CD4-positive, alpha-beta T cell treated with Interleukin-6 for 4 hours (primary cell): Measurements from ENCODE around the gene GPR137.
A peak's percentile ranks its signal among the peaks of the same experiment; 100 is the strongest.

ENCODE experiments used
- DNase-seq: peaks from one replicate; pipeline ENCODE4 v3.0.0-alpha.2; 2020; ENCODE audit warnings: mixed read lengths

The GPR137 gene

GRCh38 chr11:64264371-64264852 lies 21.2 kb upstream of the GPR137 start:
- no peak for DNase-seq

DNA sequence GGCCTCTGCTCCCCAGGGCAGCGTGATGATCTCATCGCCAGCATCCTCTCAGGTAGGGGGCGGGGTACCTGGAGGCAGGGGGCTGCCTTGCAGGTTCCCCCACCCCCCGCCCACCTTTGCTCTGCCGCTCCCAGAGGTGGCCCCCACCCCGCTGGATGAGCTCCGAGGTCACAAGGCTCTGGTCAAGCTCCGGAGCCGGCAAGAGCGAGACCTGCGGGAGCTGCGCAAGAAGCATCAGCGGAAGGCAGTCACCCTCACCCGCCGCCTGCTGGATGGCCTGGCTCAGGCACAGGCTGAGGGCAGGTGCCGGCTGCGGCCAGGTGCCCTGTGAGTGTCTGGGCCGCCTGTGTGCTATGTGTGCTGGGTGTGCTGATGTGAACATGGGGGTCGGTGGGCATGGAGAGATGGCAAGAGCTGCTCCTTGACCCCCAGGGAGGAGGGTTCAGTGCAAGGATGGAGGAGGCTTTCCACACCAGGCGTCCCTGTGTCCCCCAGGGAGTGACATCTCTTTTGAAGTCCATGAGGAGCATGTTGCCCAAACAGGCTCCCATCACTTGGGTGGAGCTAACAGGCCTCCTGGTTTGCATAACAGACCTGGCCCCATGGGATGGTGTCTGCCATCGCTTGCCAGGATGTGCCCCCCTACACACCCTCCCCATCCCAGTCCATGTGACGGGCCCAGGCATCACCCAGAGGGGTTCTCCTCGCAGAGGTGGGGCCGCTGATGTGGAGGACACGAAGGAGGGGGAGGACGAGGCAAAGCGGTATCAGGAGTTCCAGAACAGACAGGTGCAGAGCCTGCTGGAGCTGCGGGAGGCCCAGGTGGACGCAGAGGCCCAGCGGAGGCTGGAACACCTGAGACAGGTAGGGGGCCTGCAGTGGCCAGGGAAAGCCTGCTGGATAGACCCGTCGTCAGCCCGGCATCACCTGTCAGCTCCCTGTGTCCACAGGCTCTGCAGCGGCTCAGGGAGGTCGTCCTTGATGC lies 20.2 kb upstream of the GPR137 start:
- no peak for DNase-seq

DNA sequence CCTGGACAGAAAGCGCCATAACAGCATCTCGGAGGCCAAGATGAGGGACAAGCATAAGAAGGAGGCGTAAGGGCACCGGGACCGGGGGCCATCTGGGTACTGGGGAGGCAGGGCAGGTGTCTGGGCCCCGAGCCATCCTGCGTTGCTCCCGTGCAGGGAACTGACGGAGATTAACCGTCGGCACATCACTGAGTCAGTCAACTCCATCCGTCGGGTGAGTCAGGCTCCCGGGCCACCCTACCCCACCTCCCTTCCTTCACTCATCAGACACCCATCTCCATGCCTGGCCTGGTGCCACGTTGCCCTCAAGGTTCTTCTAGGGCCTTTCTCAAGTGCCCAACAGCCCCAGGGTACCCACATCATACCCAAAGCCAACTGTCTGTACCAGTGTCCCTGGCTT lies 19.3 kb upstream of the GPR137 start:
- no peak for DNase-seq

DNA sequence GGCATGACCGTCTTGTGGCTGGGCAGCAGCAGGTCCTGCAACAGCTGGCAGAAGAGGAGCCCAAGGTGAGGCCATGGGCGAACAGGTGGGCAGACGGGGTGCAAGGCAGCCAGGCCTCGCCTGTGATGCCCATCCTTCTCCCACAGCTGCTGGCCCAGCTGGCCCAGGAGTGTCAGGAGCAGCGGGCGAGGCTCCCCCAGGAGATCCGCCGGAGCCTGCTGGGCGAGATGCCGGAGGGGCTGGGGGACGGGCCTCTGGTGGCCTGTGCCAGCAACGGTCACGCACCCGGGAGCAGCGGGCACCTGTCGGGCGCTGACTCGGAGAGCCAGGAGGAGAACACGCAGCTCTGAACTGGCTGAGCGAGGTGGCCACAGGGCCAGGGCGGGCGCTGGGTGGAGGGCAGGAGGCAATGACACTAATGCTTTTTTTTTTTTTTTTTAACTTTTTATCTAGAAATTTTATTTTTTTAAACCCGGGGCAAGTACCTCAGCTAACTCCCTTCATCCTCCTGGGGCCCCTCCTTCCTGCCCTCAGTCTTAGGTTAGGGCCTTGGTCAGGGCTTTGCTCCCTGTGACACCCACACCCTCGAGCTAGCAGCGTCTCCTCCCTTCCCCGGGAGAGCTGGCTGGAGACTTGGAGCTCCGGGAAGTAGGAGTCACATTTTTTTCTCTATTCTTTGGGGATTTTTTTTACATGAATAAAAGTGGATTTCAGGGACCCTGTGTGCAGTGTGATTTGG lies 18.3 kb upstream of the GPR137 start:
- no peak for DNase-seq

- DNase-seq, result no peak
These were observed 17.4 kb upstream of the GPR137 start for GRCh38 chr11:64268025-64268892.

GRCh38 chr11:64268893-64269539 lies 16.6 kb upstream of the GPR137 start:
- DNase-seq, result peak; percentile 48

DNA sequence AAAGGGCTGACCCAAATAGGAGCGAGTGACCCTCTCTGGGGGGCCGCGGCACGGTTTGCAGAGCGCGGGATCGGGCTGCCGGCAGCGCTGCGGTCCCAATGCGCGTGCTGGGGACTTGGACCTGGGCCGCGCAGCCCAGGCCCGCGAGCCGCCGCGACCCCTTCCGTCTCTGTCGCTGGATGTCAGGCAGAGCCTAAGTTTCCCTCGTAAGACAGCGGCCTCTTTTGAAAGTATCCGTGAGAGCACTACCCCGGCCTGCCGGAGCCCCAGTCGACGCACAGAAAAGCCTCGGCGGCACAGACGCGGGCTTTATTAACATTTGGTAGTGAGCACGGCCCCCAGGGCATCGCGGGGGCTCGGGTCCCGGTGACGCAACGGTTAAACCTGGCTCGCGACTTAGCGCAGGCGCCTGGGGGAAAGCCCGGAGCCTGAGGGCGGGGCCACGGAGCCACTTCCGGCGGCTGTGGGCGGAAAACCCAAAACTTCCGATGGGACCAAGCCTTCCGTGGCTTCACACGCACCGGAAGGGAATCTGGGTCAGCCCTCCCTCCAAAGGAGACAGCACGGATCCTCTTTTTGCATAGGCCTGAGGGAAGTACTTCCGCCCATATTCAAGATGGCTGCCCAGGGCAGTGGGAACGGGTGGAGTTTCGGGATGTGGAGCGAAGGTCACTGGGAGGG lies 16.0 kb upstream of the GPR137 start:
- peak; percentile 98 for DNase-seq

DNA sequence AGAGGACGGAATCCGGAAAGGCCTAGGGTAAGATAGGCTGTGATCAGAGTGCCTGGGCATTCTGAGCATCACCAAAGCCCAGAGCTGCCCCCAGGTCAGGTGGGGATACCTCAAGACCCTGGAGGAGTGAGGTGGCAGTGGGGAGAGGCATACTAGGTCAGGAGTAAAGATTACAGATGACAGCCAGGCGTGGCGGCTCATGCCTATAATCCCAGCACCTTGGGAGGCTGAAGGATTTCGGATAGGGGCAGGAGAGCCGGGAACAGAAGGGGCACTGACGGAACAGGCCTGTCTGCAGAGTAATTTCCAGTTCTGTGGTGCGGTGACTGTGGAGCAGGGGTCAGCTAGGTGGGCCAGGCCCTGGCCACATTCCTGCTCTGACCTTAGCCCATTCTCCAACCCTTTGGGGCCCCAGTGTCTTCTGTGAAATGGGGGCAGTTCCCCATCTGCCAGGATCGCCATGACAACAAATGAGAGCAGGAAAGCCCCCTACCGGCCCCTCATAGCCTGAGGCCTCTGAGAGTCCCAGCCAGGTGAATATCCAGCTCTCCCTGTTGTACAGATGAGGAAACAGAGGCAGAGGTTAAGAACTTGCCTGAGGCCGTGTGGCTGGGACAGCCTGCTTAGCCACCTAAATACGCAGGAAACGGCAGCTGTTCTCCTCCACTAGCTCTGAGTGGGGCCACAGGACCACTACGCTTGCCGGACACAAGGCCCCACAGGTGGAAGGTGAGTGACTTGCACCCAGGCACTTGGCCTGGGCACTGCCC lies 10.4 kb upstream of the GPR137 start:
- no peak for DNase-seq

- DNase-seq, result no peak
These were observed 9.8 kb upstream of the GPR137 start for GRCh38 chr11:64275841-64276240.

GRCh38 chr11:64276653-64277431 lies 8.8 kb upstream of the GPR137 start:
- DNase-seq, result no peak

DNA sequence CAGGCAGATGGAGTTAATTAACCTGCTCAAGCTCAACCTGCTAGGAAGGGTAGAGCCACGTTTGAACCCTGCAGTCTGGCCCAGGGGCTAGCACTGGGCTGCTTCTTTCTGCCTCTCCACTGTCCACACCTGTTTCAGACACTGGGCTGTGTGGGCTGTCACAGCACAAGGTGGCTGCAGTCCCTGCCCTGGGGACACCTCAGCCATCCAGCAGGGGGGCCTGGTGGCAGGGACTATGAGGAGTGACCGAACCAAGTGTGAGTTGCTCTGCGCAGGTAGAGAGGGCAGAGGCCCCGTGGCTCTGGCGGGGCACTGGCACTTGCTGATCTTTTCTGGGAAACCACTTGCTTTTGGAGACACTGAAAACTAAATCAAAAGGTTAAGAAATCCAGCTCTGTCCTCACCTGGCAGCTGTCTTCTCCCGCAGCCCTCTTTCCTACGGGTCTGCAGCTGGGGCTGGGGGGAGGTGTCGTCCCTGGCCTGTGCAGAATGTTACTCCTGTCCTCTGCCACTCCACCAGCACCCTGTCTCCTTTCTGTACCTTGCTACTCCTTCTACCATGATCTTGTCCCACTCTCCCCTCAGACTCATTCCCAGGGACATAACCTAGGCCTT lies 7.0 kb upstream of the GPR137 start:
- DNase-seq, result no peak

DNA sequence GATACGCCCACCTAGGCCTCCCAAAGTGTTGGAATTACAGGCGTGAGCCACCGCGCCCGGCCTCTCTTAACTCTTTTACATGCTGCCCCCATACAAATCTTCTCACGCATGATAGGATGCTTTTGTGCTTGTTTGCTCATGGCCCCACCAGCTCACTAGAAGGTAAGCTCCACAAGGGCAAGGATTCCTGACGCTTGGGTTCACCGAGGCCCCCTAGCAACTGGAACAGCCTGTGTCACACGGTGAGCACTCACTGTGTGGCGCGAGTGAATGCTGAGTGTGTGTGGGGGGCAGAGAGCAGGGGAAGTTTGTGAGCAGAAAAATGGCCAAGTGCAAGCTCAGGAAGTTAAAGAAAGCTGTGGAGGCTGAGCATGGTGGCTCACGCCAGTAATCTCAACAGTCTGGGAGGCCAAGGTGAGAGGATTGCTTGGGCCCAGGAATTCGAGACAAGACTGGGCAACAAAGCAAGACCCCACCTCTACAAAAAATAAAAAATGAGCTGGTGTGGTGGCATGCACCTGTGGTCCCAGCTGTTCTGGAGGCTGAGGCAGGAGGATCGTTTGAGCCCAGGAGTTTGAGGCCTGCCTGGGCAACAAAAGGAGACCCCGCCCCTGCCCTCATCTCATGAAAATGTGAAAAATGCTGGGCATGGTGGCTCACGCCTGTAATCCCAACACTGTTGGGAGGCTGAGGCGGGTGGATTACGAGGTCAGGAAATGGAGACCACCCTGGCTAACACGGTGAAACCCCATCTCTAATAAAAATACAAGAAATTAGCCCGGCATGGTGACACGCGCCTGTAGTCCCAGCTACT lies 3.5 kb upstream of the GPR137 start:
- no peak for DNase-seq

DNA sequence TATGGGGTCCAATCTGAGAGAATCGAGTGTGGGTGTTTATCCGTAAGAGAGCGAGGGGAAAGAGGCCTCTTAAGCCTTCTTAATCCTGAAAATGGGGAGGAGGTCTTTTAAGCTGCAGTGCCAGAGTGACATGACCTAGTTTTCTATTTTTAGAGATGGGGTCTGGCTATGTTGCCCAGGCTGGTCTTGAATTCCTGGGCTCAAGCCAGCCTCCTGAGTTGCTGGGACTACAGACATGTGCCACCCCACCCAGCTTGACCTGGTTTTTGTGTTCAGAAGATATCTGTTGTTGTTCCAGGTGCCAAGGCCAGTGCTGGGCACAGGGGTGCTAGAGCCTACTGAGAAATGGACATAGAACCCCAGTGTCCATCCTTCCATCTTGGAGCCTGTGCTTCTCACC lies 2.6 kb upstream of the GPR137 start:
- DNase-seq, result no peak

GRCh38 chr11:64284048-64284961 lies 1.3 kb upstream of the GPR137 start, which contains the start of gene BAD:
Gene BAD (minus strand): TSS chr11:64284665. CDS start chr11:64284368, 297 bp downstream.
- peak; percentile 94 for DNase-seq

DNA sequence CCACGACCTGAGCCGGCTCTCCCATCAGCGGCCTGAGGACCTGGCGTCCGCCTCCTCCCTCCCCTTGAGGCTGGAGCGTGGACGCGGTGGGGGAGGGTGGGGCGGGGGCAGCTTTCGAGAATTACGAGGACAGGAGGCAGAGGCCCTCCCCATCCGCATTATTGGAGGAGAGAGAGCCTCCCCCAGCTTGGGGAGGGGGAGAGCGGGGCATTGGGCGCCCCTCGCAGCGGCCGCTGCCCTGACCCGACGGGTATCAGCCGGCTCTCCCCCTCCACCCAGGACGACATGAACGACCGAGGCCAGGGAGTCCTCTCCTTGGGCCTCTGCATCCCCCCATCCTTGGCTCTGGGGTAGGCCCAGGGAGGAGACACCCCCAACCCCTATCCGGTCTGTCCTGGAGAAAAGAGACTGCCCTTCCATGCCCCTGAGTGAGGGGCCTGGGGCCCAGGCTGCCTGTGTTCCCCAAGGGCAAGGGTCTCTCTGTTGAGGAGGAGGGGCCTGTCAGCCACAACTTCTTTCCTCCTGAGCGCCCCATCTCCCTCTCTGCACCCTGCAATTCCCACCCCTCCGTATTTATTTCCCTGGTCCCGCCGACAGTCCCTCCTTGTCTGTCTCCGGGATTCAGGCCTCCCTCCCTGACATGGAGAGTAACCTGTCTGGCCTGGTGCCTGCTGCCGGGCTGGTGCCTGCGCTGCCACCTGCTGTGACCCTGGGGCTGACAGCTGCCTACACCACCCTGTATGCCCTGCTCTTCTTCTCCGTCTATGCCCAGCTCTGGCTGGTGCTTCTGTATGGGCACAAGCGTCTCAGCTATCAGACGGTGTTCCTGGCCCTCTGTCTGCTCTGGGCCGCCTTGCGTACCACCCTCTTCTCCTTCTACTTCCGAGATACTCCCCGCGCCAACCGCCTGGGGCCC lies 495 bp downstream of the GPR137 start:
- DNase-seq, result peak; percentile 27

GRCh38 chr11:64286801-64287159 lies 1.1 kb downstream of the GPR137 start:
- no peak for DNase-seq
